Neural progenitor cell (in vitro differentiated cells): ENCODE results near the gene INPP5F.

ENCODE experiments used
- EZH2 ChIP-seq: fragments of 200-600 bp; sonication (generic); IDR thresholded peaks from 2 replicates; pipeline ENCODE4 v1.6.1; 2017; ENCODE audit warnings: antibody characterized with exemption, mild to moderate bottlenecking, moderate library complexity
- EZH2phosphoT487 ChIP-seq: fragments of 200-600 bp; sonication (generic); IDR thresholded peaks from 2 replicates; pipeline ENCODE4 v1.6.1; 2017; ENCODE audit warnings: antibody characterized with exemption
- TF ChIP-seq, protein P1 (sequence below): fragments of 200-600 bp; sonication (generic); IDR thresholded peaks from 2 replicates; pipeline ENCODE4 v1.5.1; 2017; ENCODE audit warnings: antibody characterized with exemption, mild to moderate bottlenecking

- TF ChIP-seq EZH2 (no peak), EZH2phosphoT487 (no peak)
- TF ChIP-seq, protein P1, sequence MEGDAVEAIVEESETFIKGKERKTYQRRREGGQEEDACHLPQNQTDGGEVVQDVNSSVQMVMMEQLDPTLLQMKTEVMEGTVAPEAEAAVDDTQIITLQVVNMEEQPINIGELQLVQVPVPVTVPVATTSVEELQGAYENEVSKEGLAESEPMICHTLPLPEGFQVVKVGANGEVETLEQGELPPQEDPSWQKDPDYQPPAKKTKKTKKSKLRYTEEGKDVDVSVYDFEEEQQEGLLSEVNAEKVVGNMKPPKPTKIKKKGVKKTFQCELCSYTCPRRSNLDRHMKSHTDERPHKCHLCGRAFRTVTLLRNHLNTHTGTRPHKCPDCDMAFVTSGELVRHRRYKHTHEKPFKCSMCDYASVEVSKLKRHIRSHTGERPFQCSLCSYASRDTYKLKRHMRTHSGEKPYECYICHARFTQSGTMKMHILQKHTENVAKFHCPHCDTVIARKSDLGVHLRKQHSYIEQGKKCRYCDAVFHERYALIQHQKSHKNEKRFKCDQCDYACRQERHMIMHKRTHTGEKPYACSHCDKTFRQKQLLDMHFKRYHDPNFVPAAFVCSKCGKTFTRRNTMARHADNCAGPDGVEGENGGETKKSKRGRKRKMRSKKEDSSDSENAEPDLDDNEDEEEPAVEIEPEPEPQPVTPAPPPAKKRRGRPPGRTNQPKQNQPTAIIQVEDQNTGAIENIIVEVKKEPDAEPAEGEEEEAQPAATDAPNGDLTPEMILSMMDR = no peak
These were observed 126.4 kb downstream of the INPP5F start for GRCh38 chr10:119852277-119852676.
